Skeletal muscle tissue (tissue), 4 donors: Measurements from ENCODE around the gene RNF166. TPM values are rescaled to one million over a fixed set of nuclear protein-coding genes. Genes with fewer than 3 reads are reported as not detected.

Source experiments
- H3K27ac ChIP-seq: one replicate; pipeline ENCODE4 v1.7.0; 2013; ENCODE audit warnings: mild to moderate bottlenecking, low read depth, low read length, inconsistent platforms
- H3K27me3 ChIP-seq, 3 donors: one replicate each; pipeline ENCODE4 v1.7.0; 2013; ENCODE audit warnings: low read length in 3 of 3; ENCODE audit not compliant: control insufficient read depth in 3 of 3, insufficient read depth in 3 of 3
- H3K36me3 ChIP-seq, 3 donors: one replicate each; pipeline ENCODE4 v1.7.0; 2013; ENCODE audit warnings: low read length in 3 of 3; ENCODE audit not compliant: control insufficient read depth in 3 of 3, insufficient read depth in 3 of 3
- H3K4me1 ChIP-seq, 3 donors: one replicate each; pipeline ENCODE4 v1.7.0; 2013; ENCODE audit warnings: low read length in 3 of 3, mild to moderate bottlenecking in 3 of 3; ENCODE audit not compliant: control insufficient read depth in 3 of 3, insufficient read depth in 3 of 3
- H3K4me3 ChIP-seq, 3 donors: one replicate each; pipeline ENCODE4 v1.7.0; 2013; ENCODE audit warnings: low read length in 3 of 3
- H3K9ac ChIP-seq, 3 donors: one replicate each; pipeline ENCODE4 v1.7.0; 2013; ENCODE audit warnings: low read length in 3 of 3, mild to moderate bottlenecking in 3 of 3, moderate library complexity in 2 of 3, low read depth in 1 of 3
- H3K9me3 ChIP-seq, 3 donors: one replicate each; pipeline ENCODE4 v1.7.0; 2013; ENCODE audit warnings: low read length in 3 of 3; ENCODE audit not compliant: control insufficient read depth in 3 of 3
- total RNA-seq: library from RNA; depleted of rRNA; stranded (reverse); fragments of >200 nt; gene quantifications from one replicate; pipeline ENCODE4 v1.2.3, GENCODE V29; 2014
- donor health status: Osteomylitis.

The RNF166 gene
- total RNA-seq, 1 donor from 2014 or later: 12.0 TPM

GRCh38 chr16:88747588-88748301 is 41.5 kb upstream of the RNF166 start:
- H3K9me3 ChIP-seq: no peaks in the 10 kb centered on the region
- H3K27me3 ChIP-seq: peaks cover 8 to 20% (median 8%) of the 10 kb centered on the region in 3 donors
- H3K27ac ChIP-seq: no peak overlapping the region
- H3K4me3 ChIP-seq: no peak overlapping the region
- no peak overlapping the region for H3K9ac ChIP-seq
- H3K4me1 ChIP-seq: peaks cover 14 to 20% (median 16%) of the 10 kb centered on the region in 3 donors
- H3K36me3 ChIP-seq: no peaks in the 10 kb centered on the region

DNA sequence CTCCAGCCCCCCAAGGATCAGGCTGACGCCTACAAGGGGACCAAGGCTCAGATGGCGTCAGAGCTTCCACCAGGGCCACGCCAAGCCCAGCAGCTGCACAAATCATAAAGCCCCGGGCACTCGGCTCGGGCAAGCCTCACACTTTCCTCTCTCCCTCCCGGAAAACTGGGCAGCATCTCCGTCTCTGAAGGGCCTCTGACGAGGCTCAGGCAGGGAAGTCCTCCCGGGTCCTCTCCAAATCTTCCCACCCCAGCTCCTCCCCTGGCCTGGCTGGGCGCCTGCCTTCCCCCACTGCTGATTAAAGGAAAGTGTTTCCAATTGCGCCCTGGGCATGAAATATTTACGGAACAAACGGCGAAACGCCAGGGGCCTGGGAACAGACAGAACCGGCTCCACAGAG is 40.3 kb upstream of the RNF166 start:
- no peak overlapping the region for H3K27ac ChIP-seq
- H3K36me3 ChIP-seq: no peaks in the 10 kb centered on the region
- no peak overlapping the region for H3K9ac ChIP-seq
- no peak overlapping the region for H3K4me3 ChIP-seq
- H3K4me1 ChIP-seq: peaks cover 14 to 20% (median 16%) of the 10 kb centered on the region in 3 donors
- H3K27me3 ChIP-seq: peaks cover 8 to 20% (median 8%) of the 10 kb centered on the region in 3 donors
- H3K9me3 ChIP-seq: no peaks in the 10 kb centered on the region

DNA sequence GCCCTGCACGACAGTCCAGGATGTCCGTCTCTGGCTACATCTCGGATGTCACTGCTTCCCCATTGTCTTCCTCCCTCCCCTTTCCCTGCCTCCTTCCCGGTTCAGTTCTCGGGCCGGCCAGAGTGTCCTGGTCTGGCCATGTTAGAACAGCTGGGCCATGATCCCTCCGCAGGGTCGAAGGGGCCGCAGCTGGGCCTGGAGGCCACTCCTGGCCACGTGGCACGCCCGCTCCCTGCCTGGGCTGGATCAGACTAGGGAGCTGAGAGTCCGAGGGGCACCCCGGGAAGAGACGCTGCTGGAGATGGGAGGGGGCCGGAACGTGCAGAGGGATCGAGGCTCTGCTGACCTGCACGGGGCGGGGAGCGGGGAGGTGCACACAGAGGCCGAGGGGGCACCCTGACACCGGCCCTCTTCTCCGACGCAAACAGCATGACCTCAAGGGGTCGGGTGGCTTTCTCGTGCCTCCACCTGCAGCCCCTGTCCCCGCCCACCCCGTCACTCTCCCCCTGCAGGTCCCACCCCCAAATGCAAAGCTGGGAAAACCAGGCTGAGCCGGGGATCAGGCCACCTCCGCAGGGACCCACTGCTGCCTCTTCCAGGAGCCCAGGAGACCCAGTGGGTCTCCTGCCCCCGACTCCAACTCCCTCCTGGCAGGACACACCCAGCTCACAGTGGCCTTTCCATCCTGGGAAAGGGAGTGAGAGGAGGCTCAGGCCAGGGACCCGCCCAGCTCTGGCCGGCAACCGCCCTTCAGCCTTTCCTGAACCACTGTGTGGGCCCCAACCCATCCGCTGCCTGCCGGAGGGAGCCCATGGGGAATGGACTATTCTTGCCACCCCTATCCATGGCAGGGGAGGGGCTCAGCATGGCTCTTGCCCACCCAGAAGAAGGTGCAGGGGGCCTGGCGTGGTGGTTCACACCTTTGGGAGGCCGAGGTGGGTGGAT is 38.6 kb upstream of the RNF166 start:
- H3K27ac ChIP-seq: no peak overlapping the region

DNA sequence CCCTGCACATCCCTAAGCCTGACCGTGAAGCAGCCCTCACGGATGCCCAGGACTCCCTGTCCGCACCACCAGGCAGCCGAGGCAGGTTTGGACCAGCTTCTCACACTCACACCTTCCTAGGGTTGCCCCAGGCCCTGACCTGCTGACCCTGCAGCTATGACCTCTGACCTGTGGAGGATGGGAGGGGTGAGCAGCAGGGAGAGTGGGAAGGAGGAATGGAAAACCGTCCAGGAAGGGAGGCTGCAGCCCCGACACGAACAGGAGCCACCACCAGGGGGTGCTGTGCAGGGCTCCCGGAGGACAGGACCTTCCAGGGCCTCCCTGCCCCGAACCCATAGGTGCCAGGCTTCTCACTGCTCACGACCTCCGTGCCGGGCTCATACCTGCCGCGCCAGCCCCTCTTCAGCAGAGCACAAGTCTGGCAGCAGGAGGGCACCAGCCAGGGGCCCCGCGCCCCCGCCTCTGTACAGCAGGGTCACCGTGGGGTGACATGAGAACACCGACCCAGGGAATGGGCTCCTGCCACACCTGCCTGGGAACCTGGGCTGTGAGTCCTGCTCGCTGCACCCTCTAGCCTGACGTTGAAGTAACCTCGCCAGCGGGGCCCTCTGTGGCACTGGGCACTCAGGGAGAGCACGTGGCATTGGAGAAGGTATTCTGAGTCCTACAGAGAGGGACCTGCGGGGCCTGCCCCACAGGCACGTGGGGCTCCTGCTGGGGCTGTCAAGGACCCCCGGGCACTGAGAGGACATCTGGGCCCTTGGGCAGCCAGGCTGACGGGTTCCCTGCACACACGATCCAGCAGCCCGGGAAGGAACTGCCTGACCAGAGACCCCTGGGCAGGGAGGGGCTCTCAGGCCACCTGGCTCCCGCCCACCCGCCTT is 37.7 kb upstream of the RNF166 start:
- H3K9ac ChIP-seq: peak overlapping the region in 1 of 3 donors; percentile 33
- H3K27me3 ChIP-seq: peaks cover 8 to 33% (median 8%) of the 10 kb centered on the region in 3 donors
- H3K27ac ChIP-seq: no peak overlapping the region
- no peaks in the 10 kb centered on the region for H3K9me3 ChIP-seq
- no peaks in the 10 kb centered on the region for H3K36me3 ChIP-seq
- peak overlapping the region in 1 of 3 donors; percentile 43 for H3K4me3 ChIP-seq
- peaks cover 14 to 20% (median 16%) of the 10 kb centered on the region in 3 donors for H3K4me1 ChIP-seq

More for the DNA sequence above, 38.6 kb upstream of the RNF166 start:
- H3K9ac ChIP-seq: no peak overlapping the region
- no peaks in the 10 kb centered on the region for H3K36me3 ChIP-seq
- H3K4me3 ChIP-seq: peak overlapping the region in 1 of 3 donors; percentile 43
- H3K27me3 ChIP-seq: peaks cover 8 to 30% (median 8%) of the 10 kb centered on the region in 3 donors
- H3K9me3 ChIP-seq: no peaks in the 10 kb centered on the region
- peaks cover 14 to 20% (median 16%) of the 10 kb centered on the region in 3 donors for H3K4me1 ChIP-seq

- Histone ChIP-seq H3K4me1 (peaks cover 14 to 20% (median 16%) of the 10 kb centered on the region in 3 donors), H3K9me3 (no peaks in the 10 kb centered on the region), H3K9ac (no peak overlapping the region)
Observed at GRCh38 chr16:88742896-88743605, 36.8 kb upstream of the RNF166 start.

GRCh38 chr16:88741368-88741767 is 35.2 kb upstream of the RNF166 start:
- Histone ChIP-seq H3K9me3 (no peaks in the 10 kb centered on the region), H3K9ac (no peak overlapping the region), H3K27ac (no peak overlapping the region), H3K27me3 (peaks cover 8 to 38% (median 13%) of the 10 kb centered on the region in 3 donors), H3K4me1 (peaks cover 7 to 24% (median 22%) of the 10 kb centered on the region in 3 donors), H3K36me3 (no peaks in the 10 kb centered on the region), H3K4me3 (no peak overlapping the region)

More at GRCh38 chr16:88742896-88743605, 36.8 kb upstream of the RNF166 start:
- Histone ChIP-seq H3K27me3 (peaks cover 8 to 38% (median 13%) of the 10 kb centered on the region in 3 donors), H3K36me3 (no peaks in the 10 kb centered on the region), H3K27ac (no peak overlapping the region), H3K4me3 (no peak overlapping the region)

DNA sequence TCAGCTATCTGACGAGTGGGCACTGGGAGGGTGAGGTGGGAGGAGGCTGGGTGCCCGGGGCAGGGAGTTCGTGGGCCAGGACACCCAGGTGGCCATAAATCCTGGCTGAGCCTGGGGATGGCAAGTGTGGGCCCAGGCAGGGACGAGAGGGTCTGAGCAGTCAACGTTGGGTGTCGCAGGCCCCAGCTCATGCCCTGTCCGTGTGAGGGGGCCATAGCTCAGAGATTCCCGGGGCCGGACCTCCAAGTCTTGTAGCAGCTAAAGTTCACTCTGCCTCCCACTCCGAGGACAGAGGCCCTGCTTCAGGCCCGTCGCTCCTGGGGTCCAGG is 34.5 kb upstream of the RNF166 start:
- Histone ChIP-seq H3K27ac (no peak overlapping the region), H3K4me3 (no peak overlapping the region), H3K27me3 (peaks cover 8 to 34% (median 13%) of the 10 kb centered on the region in 3 donors), H3K9me3 (no peaks in the 10 kb centered on the region), H3K4me1 (peaks cover 7 to 19% (median 16%) of the 10 kb centered on the region in 3 donors), H3K36me3 (peaks cover 0 to under 1% (median 0%) of the 10 kb centered on the region in 3 donors), H3K9ac (no peak overlapping the region)

DNA sequence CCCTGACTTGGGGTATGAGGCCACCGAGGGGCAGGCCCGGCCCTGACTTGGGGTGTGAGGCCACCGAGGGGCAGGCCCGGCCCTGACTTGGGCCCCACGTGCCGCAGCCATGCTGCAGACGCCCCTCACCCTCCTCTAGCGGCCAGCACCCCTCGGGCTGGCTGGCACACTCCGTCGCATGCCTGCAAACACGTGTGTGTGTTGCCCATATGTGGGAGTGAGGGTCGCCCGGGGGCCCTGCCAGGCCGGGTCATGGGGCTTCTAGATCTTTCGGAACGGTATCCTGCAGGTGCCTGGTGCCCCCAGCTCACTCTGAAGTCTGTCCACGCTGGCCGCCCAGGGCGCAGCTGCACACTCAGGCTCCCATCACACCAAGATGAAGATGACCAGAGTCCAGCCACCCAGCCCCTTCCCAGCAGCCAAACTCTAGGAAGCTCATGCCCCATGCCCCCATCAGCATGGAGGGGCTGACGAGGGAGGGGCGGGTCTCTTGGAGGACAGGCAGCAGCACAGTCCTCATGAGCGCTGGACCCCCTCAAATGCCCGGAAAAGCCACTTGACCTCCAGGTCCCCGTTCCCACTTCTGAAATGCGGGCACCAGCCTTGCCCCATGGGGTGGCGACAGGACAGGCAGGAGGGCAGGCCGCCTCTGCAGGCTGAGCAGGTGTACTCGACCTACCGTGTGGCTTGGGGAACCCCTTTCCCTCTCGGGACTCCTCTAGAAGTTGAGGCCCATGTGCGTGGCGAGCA is 33.9 kb upstream of the RNF166 start:
- H3K4me1 ChIP-seq: peaks cover 7 to 19% (median 16%) of the 10 kb centered on the region in 3 donors
- peaks cover 8 to 34% (median 13%) of the 10 kb centered on the region in 3 donors for H3K27me3 ChIP-seq
- H3K27ac ChIP-seq: no peak overlapping the region
- no peak overlapping the region for H3K4me3 ChIP-seq
- no peaks in the 10 kb centered on the region for H3K9me3 ChIP-seq
- no peak overlapping the region for H3K9ac ChIP-seq
- peaks cover 0 to 5% (median 3%) of the 10 kb centered on the region in 3 donors for H3K36me3 ChIP-seq
